Measurements from ENCODE around the gene TUBA4A. TPM values are rescaled to one million over a fixed set of nuclear protein-coding genes. Genes with fewer than 3 reads are reported as not detected.
A peak's percentile ranks its signal among the peaks of the same experiment; 100 is the strongest.

The TUBA4A gene
- polyA plus RNA-seq (2013, experiment 1 of 2), result 27.3 TPM
- polyA plus RNA-seq (2013, experiment 2 of 2), result 32.2 TPM

DNA sequence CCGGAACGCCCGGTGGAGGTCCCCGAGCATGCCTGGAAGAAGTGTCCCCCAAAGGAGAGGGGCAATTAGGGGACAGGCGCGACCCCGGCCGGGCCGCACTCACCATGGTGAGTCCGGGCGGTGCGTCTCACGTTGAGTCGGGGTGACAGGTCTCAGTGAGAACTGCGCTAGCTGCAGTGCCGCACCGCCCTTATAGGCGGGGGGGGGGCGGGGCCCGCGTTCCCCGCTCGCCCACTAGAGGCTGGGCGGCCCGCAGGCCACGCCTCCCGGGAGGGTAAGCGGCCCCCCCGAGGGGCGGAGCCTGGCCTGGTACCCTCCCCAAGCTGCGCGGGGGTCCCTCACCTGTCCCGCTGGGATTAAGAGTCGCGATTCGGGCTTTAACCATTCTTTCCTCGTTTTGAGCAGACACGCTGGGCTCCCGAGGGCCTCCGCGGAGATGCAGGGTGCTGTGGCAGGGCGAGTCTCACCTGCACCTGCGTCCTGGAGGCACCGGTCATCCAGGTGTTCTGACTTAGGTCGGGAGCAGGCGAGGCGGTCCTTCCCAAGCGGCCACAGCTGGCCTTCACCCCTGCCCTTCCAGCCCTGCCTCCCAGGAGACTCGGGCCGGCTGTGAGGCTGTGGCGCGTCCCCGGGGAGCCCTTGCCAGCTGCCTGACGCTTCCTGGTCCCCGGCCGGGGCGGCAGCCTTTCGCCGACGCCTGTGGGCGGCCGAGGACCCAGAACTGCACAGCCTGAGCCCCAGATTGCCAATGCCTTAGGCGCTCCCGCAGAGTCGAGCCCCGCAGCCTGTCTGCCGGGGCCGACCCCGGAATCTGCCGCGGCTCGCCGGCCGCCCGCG lies at the start of gene TUBA4A:
Gene TUBA4A, minus strand, starts transcription at position 166 of the 837 bp plus-strand sequence. Its CDS starts 60 bp downstream, at position 106.
- H3K4me1 ChIP-seq (ENCODE audit: insufficient read depth, low read length), result peaks cover 9% of the 10 kb centered on the region; the same call in 1 of the 2 replicates
- no peak within 1 kb of the TSS for H3K27ac ChIP-seq (ENCODE audit: low read depth, low read length)
- 1% methylated on average over 76 of the region's 76 CpGs for WGBS
- peak within 1 kb of the TSS; percentile 45 for H3K9ac ChIP-seq (ENCODE audit: low read depth, low read length)
- H3K9me3 ChIP-seq (ENCODE audit: insufficient read depth, low read depth, low read length), result no peaks in the 10 kb centered on the region
- peaks cover 11% of the 10 kb centered on the region; the same call in 1 of the 2 replicates for H3K36me3 ChIP-seq (ENCODE audit: insufficient read depth, low read length)
- H3K27me3 ChIP-seq (ENCODE audit: insufficient read depth, low read length), result peaks cover 59% of the 10 kb centered on the region
- H3K4me3 ChIP-seq (ENCODE audit: low read length), result peak within 1 kb of the TSS; percentile 56

DNA sequence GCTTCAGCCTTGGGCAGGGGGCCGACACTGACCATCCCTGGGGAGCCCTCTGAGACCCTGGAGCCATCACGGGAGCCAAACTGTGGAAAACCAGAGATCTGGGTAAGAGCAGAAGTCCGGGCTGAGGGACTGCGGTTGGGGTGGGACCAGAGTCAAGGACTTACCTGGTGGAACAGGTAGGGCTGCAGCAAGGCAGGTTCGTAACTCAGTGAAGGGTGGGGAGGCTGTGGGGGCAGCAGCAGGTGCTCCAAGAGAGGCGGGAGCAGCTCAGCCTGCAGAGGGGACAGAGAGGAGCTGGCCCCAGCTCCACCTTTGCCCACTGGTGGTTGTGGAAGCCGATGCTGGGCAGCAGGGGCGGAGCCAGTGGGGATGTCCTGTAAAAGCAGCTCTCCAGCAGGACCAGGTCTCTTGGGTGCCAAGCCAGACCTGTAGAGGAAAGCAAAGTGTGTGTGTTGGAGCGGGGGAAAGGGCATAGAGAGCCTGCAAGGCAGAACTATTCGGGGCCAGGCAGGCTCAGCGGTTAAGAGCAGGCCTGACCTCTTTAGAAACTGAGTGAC lies 48.8 kb upstream of the TUBA4A start:
- Histone ChIP-seq H3K36me3 (ENCODE audit: insufficient read depth, low read length) (no peaks in the 10 kb centered on the region), H3K27me3 (ENCODE audit: insufficient read depth, low read length) (peaks cover 23% of the 10 kb centered on the region), H3K4me1 (ENCODE audit: insufficient read depth, low read length) (peaks cover 3% of the 10 kb centered on the region), H3K27ac (ENCODE audit: low read depth, low read length) (no peak overlapping the region), H3K4me3 (ENCODE audit: low read length) (no peak overlapping the region), H3K9me3 (ENCODE audit: insufficient read depth, low read depth, low read length) (no peaks in the 10 kb centered on the region), H3K9ac (ENCODE audit: low read depth, low read length) (no peak overlapping the region)
- WGBS, result 90% methylated on average over 11 of the region's 11 CpGs

DNA sequence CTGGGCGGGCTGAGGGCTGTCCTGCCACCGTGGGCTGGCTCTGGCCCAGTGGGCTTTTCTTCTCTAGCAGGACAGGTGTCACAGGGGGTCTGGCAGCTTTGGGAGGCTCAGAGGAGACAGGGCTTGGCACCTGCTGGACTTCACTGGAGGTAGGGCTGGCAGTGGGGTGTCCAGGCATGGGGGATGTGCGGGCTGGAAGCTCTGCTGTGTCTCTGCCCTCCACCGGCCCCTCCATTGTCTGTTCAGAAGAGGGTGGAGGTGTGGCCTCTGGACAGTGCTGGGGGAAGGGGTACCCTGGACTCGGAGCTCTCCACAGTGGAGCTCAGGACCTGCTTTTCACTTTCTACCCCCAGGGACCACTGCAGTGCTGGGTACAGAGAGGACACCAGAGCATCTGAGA lies 46.3 kb upstream of the TUBA4A start:
- Histone ChIP-seq H3K9ac (ENCODE audit: low read depth, low read length) (no peak overlapping the region), H3K27me3 (ENCODE audit: insufficient read depth, low read length) (peaks cover 27% of the 10 kb centered on the region), H3K4me3 (ENCODE audit: low read length) (no peak overlapping the region), H3K4me1 (ENCODE audit: insufficient read depth, low read length) (peaks cover 3% of the 10 kb centered on the region), H3K9me3 (ENCODE audit: insufficient read depth, low read depth, low read length) (no peaks in the 10 kb centered on the region), H3K27ac (ENCODE audit: low read depth, low read length) (no peak overlapping the region), H3K36me3 (ENCODE audit: insufficient read depth, low read length) (no peaks in the 10 kb centered on the region)
- WGBS, result 88% methylated on average over 4 of the region's 5 CpGs

DNA sequence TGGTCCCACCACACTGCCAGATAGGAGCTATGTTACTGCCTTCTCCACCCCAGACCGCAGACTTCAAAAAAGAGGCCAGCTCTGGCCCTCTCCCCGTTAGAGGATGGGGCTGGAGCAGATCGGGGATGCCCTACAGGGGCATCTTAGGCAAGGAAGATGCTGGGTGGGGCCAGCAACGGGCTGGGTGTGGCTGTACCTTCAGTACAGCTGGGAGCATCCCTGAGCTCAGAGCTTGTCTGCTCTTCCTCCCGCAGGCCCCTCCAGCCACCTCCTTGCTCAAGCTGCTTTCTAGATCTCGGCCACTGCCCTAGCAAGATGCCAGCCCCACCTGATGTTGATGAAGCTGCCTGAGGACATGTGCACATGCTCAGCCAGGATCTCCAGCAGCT lies 45.6 kb upstream of the TUBA4A start:
- Histone ChIP-seq H3K27ac (ENCODE audit: low read depth, low read length) (no peak overlapping the region), H3K4me1 (ENCODE audit: insufficient read depth, low read length) (peaks cover 3% of the 10 kb centered on the region), H3K36me3 (ENCODE audit: insufficient read depth, low read length) (no peaks in the 10 kb centered on the region), H3K9me3 (ENCODE audit: insufficient read depth, low read depth, low read length) (no peaks in the 10 kb centered on the region), H3K4me3 (ENCODE audit: low read length) (no peak overlapping the region), H3K9ac (ENCODE audit: low read depth, low read length) (no peak overlapping the region), H3K27me3 (ENCODE audit: insufficient read depth, low read length) (peaks cover 22% of the 10 kb centered on the region)
- WGBS, result 93% methylated on average over 6 of the region's 6 CpGs

DNA sequence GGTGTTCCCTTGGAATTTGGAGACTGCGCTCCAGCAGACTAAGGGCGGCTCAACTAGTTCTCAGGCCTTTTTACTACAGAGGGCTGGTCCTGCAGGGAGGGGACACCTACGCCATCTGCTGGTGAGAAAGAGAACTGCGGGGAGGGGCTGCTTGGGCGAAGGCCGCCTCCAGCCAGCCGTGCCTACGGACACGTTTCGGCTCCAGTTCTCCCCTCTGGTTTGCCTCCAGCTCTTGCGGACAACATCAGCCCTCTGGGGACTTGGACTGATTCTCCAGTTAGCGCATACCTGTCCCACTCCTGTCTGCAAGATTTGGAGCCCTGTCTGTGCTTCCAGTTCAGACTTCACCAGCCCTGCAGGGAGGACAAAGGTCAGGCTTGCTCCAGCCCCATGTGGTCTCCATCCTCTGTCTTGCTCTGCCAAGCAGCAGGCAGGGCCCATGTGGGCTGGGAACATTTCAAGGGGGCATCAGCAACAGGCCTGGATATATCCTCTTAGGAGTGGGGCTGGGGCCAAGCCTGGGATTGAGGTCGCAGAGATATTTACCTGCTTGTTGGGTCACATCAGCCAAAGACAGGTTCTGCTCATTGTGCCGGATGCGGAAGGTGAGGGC lies 45.1 kb upstream of the TUBA4A start:
- Histone ChIP-seq H3K9me3 (ENCODE audit: insufficient read depth, low read depth, low read length) (no peaks in the 10 kb centered on the region), H3K27ac (ENCODE audit: low read depth, low read length) (no peak overlapping the region), H3K27me3 (ENCODE audit: insufficient read depth, low read length) (peaks cover 22% of the 10 kb centered on the region), H3K9ac (ENCODE audit: low read depth, low read length) (no peak overlapping the region), H3K4me1 (ENCODE audit: insufficient read depth, low read length) (peaks cover 3% of the 10 kb centered on the region), H3K4me3 (ENCODE audit: low read length) (no peak overlapping the region), H3K36me3 (ENCODE audit: insufficient read depth, low read length) (no peaks in the 10 kb centered on the region)
- 33% methylated on average over 15 of the region's 15 CpGs for WGBS

DNA sequence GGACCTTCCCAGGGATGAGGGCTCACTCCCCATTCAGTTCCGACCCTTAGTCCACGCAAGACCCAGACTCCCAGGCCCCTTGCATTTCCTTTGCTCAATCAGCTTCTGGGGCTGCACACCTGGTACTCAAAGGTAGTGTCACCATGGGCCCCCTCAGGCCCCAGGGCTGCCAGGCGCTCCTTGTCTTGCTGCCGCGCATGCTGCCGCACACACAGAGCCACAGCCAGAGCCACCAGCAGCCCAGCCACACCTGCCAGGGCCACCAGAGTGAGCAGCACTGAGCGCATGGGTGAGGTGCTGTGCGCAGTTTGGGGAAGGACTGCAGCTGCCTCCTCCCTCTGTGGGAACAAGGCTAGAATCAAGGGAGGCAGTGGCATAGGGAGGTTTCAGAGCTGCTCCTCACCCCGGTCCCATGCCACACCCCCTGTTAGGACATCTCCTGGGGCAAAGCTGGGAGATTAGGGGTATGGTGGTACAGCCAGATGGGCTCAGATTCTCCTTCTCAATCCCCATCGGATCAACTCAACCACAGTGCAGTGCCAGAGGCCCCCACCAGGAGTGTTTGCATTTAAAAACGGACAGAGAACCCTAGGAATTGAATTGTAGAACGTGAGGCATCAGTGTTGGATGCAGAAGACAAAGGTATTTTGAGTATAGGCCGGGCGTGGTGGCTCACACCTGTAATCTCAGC lies 44.2 kb upstream of the TUBA4A start:
- WGBS, result 88% methylated on average over 14 of the region's 14 CpGs
- no peak overlapping the region for H3K9ac ChIP-seq (ENCODE audit: low read depth, low read length)
- H3K36me3 ChIP-seq (ENCODE audit: insufficient read depth, low read length), result no peaks in the 10 kb centered on the region
- H3K9me3 ChIP-seq (ENCODE audit: insufficient read depth, low read depth, low read length), result no peaks in the 10 kb centered on the region
- H3K27ac ChIP-seq (ENCODE audit: low read depth, low read length), result no peak overlapping the region
- H3K4me3 ChIP-seq (ENCODE audit: low read length), result no peak overlapping the region
- peaks cover 22% of the 10 kb centered on the region for H3K27me3 ChIP-seq (ENCODE audit: insufficient read depth, low read length)
- H3K4me1 ChIP-seq (ENCODE audit: insufficient read depth, low read length), result peaks cover 3% of the 10 kb centered on the region

DNA sequence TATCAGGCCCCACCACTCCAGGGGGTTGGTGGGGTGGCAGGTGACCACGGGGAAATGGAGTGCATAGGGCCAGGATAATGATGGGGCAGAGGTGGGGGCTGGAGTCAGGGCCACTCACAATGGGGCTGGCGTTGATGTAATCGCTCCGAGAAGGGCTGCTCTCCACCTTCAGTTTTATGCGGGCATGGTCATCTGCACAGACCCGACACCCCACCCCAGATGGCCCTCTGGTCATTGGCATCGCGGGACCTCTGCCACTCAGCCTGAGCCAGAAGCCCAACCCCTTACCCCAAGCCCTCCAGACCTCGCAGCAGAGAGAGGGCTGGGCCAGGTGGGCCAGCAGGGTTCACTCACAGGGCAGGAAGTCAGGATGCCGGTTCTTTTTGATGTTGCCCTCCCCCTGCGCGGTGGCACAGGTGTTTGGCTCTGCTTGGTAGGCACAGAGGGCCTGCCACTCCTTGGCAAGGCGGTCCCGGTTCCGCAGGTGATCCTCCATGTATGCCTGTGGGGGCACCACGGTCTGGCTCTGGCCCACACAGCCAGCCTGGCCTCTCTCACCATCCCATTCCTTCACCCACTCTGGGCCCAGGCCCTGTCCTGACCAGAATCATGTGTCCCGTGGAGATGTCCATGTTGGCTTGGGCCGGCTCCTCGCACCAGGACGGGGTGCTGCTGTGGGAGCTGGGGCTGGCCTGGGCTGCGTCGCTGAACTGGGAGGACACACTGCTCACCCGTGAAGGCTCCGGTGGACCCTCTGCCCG lies 43.1 kb upstream of the TUBA4A start:
- H3K36me3 ChIP-seq (ENCODE audit: insufficient read depth, low read length), result no peaks in the 10 kb centered on the region
- H3K27me3 ChIP-seq (ENCODE audit: insufficient read depth, low read length), result peaks cover 22% of the 10 kb centered on the region
- no peak overlapping the region for H3K27ac ChIP-seq (ENCODE audit: low read depth, low read length)
- WGBS, result 93% methylated on average over 25 of the region's 25 CpGs
- H3K9ac ChIP-seq (ENCODE audit: low read depth, low read length), result no peak overlapping the region
- H3K4me1 ChIP-seq (ENCODE audit: insufficient read depth, low read length), result peaks cover 3% of the 10 kb centered on the region
- H3K9me3 ChIP-seq (ENCODE audit: insufficient read depth, low read depth, low read length), result no peaks in the 10 kb centered on the region
- no peak overlapping the region for H3K4me3 ChIP-seq (ENCODE audit: low read length)

DNA sequence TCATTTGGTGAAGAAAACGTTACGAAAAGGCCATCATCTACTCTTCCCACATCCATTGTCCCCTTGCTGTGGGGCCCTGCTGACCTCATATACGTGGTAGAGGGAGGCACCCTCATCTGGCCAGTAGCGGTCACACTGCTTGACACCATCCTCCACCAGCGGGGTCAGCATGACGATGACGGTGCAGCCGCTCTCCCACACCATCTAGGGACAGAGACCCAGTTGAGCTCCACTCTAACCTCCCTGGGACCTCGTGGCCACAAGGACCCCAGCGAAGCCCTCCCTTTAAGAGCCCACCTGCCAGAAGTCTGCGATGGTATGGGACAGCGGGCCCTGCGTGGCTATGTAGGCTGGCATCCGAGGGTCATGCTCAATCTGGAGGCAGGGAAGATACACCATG lies 42.4 kb upstream of the TUBA4A start:
- H3K4me3 ChIP-seq (ENCODE audit: low read length), result no peak overlapping the region
- H3K9me3 ChIP-seq (ENCODE audit: insufficient read depth, low read depth, low read length), result no peaks in the 10 kb centered on the region
- no peak overlapping the region for H3K9ac ChIP-seq (ENCODE audit: low read depth, low read length)
- H3K27ac ChIP-seq (ENCODE audit: low read depth, low read length), result no peak overlapping the region
- peaks cover 3% of the 10 kb centered on the region for H3K4me1 ChIP-seq (ENCODE audit: insufficient read depth, low read length)
- no peaks in the 10 kb centered on the region for H3K36me3 ChIP-seq (ENCODE audit: insufficient read depth, low read length)
- WGBS, result 90% methylated on average over 14 of the region's 14 CpGs
- peaks cover 22% of the 10 kb centered on the region for H3K27me3 ChIP-seq (ENCODE audit: insufficient read depth, low read length)

DNA sequence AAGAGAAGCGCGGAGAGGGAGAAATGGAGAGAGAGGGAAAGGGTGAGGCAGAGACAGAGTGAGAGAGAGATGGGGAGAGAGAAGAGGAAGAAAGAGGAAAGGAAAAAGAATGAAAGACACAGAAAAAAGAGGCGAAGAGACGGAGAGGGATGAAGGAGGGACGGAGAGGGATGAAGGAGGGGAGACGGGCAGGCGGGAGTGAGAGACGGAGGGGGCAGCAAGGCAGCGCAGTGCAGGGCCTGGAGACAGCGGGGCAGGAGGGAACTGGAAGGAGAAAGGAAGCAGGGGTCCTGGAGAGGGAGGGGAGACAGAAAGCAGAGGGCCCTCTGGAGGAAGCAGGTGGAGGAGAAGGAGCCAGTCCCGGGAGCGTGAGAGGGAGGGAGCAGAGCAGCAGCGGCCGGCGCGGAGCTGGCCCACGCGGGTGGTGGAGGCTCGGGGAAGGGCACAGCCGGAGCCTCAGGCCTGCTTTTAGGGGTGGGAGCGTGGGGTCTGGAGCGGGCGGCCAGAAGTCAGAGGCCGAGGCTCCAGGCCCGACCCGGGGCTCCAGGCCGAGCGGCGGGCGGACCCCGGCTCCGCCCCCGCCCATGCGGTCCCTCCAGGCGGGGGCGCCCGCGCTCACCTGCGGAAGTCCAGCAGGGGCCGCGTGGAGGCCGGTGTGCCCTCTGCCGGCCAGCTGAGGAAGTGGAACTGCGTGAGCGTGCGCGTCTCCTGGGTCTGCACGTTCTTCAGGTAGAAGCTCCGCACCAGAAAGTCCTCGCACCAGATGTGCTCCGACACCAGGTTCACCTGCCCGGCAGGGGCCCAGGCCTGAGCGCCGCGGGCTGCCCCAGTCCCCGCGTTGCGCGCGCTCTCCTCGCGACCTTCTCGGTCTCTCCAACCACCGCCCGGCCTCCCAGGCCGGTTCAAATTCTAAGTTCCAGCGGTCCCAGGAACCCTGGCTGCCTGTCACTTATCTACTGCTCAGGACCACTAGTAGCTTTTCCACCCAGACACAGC lies 40.9 kb upstream of the TUBA4A start:
- peak overlapping the region; percentile 84 for H3K9ac ChIP-seq (ENCODE audit: low read depth, low read length)

More for the DNA sequence above, 40.9 kb upstream of the TUBA4A start:
- H3K9me3 ChIP-seq (ENCODE audit: insufficient read depth, low read depth, low read length), result no peaks in the 10 kb centered on the region
- peaks cover 3% of the 10 kb centered on the region for H3K4me1 ChIP-seq (ENCODE audit: insufficient read depth, low read length)
- H3K36me3 ChIP-seq (ENCODE audit: insufficient read depth, low read length), result no peaks in the 10 kb centered on the region
- peak overlapping the region; percentile 79 for H3K4me3 ChIP-seq (ENCODE audit: low read length)
- peaks cover 19% of the 10 kb centered on the region for H3K27me3 ChIP-seq (ENCODE audit: insufficient read depth, low read length)
- 7% methylated on average over 67 of the region's 67 CpGs for WGBS
- H3K27ac ChIP-seq (ENCODE audit: low read depth, low read length), result no peak overlapping the region
